HFF-Myc (cell line): Measurements from ENCODE around the gene ZHX3.
"Not testable (repeated sequence)": the region's sequence is repeated elsewhere in the genome, so short reads cannot be mapped to it uniquely, and the experiment has no call there.

Source experiments
- DNase-seq: peaks from one replicate; pipeline ENCODE4 v3.0.0-alpha.2; 2011; ENCODE audit warnings: low read depth; ENCODE audit errors: extremely low read depth
- H3K4me3 ChIP-seq: replicated peaks from 2 replicates; pipeline ENCODE4 v1.5.1; 2011; ENCODE audit warnings: low read depth, mild to moderate bottlenecking, control low read depth, low read length
- TF ChIP-seq, protein P1 (sequence below): IDR thresholded peaks from 2 replicates; pipeline ENCODE4 v1.5.1; 2012; ENCODE audit warnings: mild to moderate bottlenecking, low read depth, low read length, control low read depth; ENCODE audit errors: missing control alignments

Gene ZHX3

GRCh38 chr20:41320441-41320840 is 2.9 kb upstream of the ZHX3 start:
- TF ChIP-seq, protein P1, sequence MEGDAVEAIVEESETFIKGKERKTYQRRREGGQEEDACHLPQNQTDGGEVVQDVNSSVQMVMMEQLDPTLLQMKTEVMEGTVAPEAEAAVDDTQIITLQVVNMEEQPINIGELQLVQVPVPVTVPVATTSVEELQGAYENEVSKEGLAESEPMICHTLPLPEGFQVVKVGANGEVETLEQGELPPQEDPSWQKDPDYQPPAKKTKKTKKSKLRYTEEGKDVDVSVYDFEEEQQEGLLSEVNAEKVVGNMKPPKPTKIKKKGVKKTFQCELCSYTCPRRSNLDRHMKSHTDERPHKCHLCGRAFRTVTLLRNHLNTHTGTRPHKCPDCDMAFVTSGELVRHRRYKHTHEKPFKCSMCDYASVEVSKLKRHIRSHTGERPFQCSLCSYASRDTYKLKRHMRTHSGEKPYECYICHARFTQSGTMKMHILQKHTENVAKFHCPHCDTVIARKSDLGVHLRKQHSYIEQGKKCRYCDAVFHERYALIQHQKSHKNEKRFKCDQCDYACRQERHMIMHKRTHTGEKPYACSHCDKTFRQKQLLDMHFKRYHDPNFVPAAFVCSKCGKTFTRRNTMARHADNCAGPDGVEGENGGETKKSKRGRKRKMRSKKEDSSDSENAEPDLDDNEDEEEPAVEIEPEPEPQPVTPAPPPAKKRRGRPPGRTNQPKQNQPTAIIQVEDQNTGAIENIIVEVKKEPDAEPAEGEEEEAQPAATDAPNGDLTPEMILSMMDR: no peak
- no peak for DNase-seq
- H3K4me3 ChIP-seq: no peak overlapping the region

- no peak for DNase-seq
- H3K4me3 ChIP-seq: peak overlapping the region; percentile 40
- TF ChIP-seq, protein P1: no peak
Observed at GRCh38 chr20:41318271-41318649, 729 bp upstream of the ZHX3 start.

GRCh38 chr20:41316602-41317545 is 657 bp downstream of the ZHX3 start:
- TF ChIP-seq, protein P1: no peak
- no peak for DNase-seq
- H3K4me3 ChIP-seq: peak overlapping the region; percentile 88

DNA sequence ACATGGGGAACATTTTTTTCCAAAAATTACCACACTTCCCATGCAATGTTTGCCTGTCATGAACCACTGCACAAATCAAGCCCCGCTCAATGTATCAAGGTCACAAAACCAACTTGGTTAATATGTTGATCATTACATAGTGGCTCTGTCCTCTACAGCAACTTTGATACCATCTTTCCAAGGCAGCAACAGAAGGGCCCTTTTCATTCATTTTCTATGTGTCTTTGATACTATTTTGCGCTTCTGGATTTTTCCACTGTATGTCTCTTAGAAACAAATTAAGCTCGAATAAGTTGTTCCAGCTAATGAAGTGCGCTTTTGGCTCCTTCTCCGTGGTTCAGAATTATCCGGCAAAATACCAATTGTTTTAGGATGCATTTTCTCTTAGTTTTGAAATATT is 1.5 kb downstream of the ZHX3 start:
- no peak for DNase-seq
- H3K4me3 ChIP-seq: peak overlapping the region; percentile 88
- TF ChIP-seq, protein P1: no peak

DNA sequence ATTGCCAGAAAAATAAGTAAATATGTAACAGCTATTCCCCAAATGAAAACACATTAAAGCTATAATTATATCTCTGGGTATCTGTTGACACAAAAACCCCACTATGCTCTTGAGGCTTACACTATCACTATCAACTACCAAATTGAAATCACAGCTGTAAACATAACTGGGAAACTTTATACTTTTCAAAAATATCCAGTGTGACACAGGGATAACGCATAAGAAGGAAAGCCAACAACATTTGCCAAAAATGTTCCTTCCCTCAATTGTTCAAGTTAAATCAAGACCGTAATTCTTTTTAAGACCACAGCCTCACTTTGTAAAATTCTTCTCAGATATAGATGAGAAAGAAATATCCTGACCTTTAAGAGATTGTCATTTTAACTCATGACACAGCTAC is 3.1 kb downstream of the ZHX3 start:
- TF ChIP-seq, protein P1: no peak
- DNase-seq: no peak
- H3K4me3 ChIP-seq: no peak overlapping the region

- not testable (repeated sequence) for H3K4me3 ChIP-seq, DNase-seq
Observed at GRCh38 chr20:41312009-41312408, 5.5 kb downstream of the ZHX3 start.

GRCh38 chr20:41309817-41310216 is 7.7 kb downstream of the ZHX3 start:
- no peak overlapping the region for H3K4me3 ChIP-seq
- TF ChIP-seq, protein P1: no peak
- no peak for DNase-seq
